ENCODE measurements around the gene THTPA.
"Not testable (repeated sequence)": the region's sequence is repeated elsewhere in the genome, so short reads cannot be mapped to it uniquely, and the experiment has no call there.

Gene THTPA

GRCh38 chr14:23533652-23534435, 22.2 kb upstream of the THTPA start:
- DNase-seq: no peak

GRCh38 chr14:23535943-23536342, 20.1 kb upstream of the THTPA start:
- no peak for DNase-seq

GRCh38 chr14:23536494-23536893, 19.6 kb upstream of the THTPA start:
- DNase-seq: no peak

- DNase-seq: not testable (repeated sequence)
Measured at GRCh38 chr14:23536906-23537305, 19.2 kb upstream of the THTPA start.

- no peak for DNase-seq
Measured at GRCh38 chr14:23537351-23538049, 18.6 kb upstream of the THTPA start.

- DNase-seq: no peak
Measured at GRCh38 chr14:23538050-23538718, 17.9 kb upstream of the THTPA start.

GRCh38 chr14:23538785-23539184, 17.3 kb upstream of the THTPA start:
- DNase-seq: no peak

- DNase-seq: no peak
Measured at GRCh38 chr14:23539248-23540140, 16.6 kb upstream of the THTPA start.

GRCh38 chr14:23540141-23540469, 16.0 kb upstream of the THTPA start:
- no peak for DNase-seq

- DNase-seq: no peak
Measured at GRCh38 chr14:23542261-23542660, 13.8 kb upstream of the THTPA start.

- DNase-seq: no peak
Measured at GRCh38 chr14:23543403-23543802, 12.7 kb upstream of the THTPA start.

GRCh38 chr14:23544511-23545447, 11.3 kb upstream of the THTPA start:
- DNase-seq: no peak

GRCh38 chr14:23545740-23546365, 10.2 kb upstream of the THTPA start:
- no peak for DNase-seq

- DNase-seq: no peak
Measured at GRCh38 chr14:23546450-23547035, 9.5 kb upstream of the THTPA start.

- DNase-seq: no peak
Measured at GRCh38 chr14:23547924-23548323, 8.1 kb upstream of the THTPA start.

- no peak for DNase-seq
Measured at GRCh38 chr14:23548351-23549318, 7.4 kb upstream of the THTPA start.

GRCh38 chr14:23550131-23550811, 5.8 kb upstream of the THTPA start:
- DNase-seq: no peak

GRCh38 chr14:23550812-23551265, 5.2 kb upstream of the THTPA start:
- no peak for DNase-seq
